Measurements from ENCODE around the gene ZNF764.

- TF ChIP-seq CTCF (IDR thresholded peaks at IDR 0.05): peak in 2 of 3 donors; percentile 20 to 53
- peak; percentile 23 for TF ChIP-seq POLR2A (IDR thresholded peaks at IDR 0.05)
Observed at GRCh38 chr16:30585400-30586191, 27.4 kb upstream of the ZNF764 start, which contains the start of gene ZNF785.

All from ovary (tissue), 3 donors.